SK-N-SH (cell line): ENCODE measurements around the gene REC8.

Experiments used
- ELF1 ChIP-seq: IDR thresholded peaks from 2 replicates; pipeline ENCODE4 v1.4.0; 2012
- EP300 ChIP-seq, 2 experiments: IDR thresholded peaks; 2 replicates each; pipeline versions ENCODE4 v1.4.0 to v1.6.1; 2012; ENCODE audit warnings: borderline replicate concordance in 1 of 2, low read depth in 1 of 2, low read length in 1 of 2
- MXI1 ChIP-seq: IDR thresholded peaks from 2 replicates; pipeline ENCODE4 v1.6.1; 2012; ENCODE audit warnings: mild to moderate bottlenecking, low read depth, low read length, improper control_type of control experiment
- POLR2AphosphoS5 ChIP-seq: IDR thresholded peaks from 2 replicates; pipeline ENCODE4 v1.6.1; 2012; ENCODE audit warnings: low read depth, low read length
- RFX5 ChIP-seq: IDR thresholded peaks from 2 replicates; pipeline ENCODE4 v1.6.1; 2012; ENCODE audit warnings: mild to moderate bottlenecking, improper control_type of control experiment, low read length
- RXRA ChIP-seq: IDR thresholded peaks from 2 replicates; pipeline ENCODE4 v1.4.0; 2012; ENCODE audit warnings: low read depth, mild to moderate bottlenecking, borderline replicate concordance
- TAF1 ChIP-seq: IDR thresholded peaks from 2 replicates; pipeline ENCODE4 v1.6.1; 2012; ENCODE audit warnings: low read depth, mild to moderate bottlenecking, low read length, moderate library complexity, borderline replicate concordance
- TEAD4 ChIP-seq: IDR thresholded peaks from 2 replicates; pipeline ENCODE4 v1.4.0; 2012; ENCODE audit warnings: mild to moderate bottlenecking, borderline replicate concordance; ENCODE audit not compliant: insufficient read depth
- TF ChIP-seq, protein P1 (sequence below): fragments of 150-350 bp; IDR thresholded peaks from 2 replicates; pipeline ENCODE4 v1.6.1; 2016; ENCODE audit warnings: mild to moderate bottlenecking, low read depth, low read length
- TF ChIP-seq, protein P2 (sequence below): fragments of 200-600 bp; sonication (generic); IDR thresholded peaks from 2 replicates; pipeline ENCODE4 v1.6.1; 2017; ENCODE audit warnings: antibody characterized with exemption, mild to moderate bottlenecking, moderate library complexity
- TF ChIP-seq, protein P3 (sequence below): IDR thresholded peaks from 2 replicates; pipeline ENCODE4 v1.4.0; 2012; ENCODE audit warnings: low read depth, borderline replicate concordance
- TF ChIP-seq, protein P4 (sequence below): IDR thresholded peaks from 2 replicates; pipeline ENCODE4 v1.4.0; 2012; ENCODE audit warnings: low read depth
- TF ChIP-seq, protein P5 (sequence below): fragments of 150-350 bp; IDR thresholded peaks from 2 replicates; pipeline ENCODE4 v1.6.1; 2017; ENCODE audit warnings: antibody characterized with exemption, low read length, low read depth, borderline replicate concordance

DNA sequence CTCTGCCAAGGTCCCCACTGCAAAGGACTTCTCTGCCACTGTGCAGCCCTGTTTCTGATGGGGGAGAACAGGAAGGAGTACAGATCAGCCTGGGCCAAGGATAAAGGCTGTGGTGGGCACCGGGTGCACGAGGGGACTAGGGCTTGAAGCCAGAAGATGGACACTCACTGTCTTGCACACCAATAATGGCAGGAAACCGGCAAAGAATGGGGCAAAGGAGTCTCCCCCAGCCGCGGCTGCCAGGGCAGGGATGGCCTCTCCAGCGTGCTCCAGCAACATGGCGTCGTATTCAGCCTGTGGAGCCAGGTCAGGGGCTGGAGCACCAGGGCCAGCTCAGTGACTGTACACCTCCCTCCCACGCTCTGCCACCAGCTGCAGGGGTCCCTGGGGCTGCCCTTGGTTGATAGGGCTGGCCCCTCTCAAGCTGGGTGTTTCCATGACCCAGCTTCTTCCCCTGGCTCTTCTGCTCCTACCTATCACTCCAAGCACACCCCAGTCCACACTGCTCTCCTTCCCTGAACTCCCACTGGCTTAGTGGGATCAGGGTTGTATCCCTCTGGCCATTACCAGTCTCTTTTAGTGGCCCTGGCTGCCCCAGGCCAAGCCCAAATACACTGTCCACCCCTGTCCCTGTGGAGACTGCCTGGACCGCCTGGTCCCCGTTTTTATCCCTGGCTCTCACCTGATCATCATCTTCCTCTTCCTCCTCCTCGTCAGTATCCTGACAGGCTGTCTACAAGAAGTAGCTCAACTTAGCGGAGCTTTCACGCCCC is 10.4 kb downstream of the REC8 start:
- TF ChIP-seq, protein P1, sequence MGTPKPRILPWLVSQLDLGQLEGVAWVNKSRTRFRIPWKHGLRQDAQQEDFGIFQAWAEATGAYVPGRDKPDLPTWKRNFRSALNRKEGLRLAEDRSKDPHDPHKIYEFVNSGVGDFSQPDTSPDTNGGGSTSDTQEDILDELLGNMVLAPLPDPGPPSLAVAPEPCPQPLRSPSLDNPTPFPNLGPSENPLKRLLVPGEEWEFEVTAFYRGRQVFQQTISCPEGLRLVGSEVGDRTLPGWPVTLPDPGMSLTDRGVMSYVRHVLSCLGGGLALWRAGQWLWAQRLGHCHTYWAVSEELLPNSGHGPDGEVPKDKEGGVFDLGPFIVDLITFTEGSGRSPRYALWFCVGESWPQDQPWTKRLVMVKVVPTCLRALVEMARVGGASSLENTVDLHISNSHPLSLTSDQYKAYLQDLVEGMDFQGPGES, result no peak
- TF ChIP-seq, protein P2, sequence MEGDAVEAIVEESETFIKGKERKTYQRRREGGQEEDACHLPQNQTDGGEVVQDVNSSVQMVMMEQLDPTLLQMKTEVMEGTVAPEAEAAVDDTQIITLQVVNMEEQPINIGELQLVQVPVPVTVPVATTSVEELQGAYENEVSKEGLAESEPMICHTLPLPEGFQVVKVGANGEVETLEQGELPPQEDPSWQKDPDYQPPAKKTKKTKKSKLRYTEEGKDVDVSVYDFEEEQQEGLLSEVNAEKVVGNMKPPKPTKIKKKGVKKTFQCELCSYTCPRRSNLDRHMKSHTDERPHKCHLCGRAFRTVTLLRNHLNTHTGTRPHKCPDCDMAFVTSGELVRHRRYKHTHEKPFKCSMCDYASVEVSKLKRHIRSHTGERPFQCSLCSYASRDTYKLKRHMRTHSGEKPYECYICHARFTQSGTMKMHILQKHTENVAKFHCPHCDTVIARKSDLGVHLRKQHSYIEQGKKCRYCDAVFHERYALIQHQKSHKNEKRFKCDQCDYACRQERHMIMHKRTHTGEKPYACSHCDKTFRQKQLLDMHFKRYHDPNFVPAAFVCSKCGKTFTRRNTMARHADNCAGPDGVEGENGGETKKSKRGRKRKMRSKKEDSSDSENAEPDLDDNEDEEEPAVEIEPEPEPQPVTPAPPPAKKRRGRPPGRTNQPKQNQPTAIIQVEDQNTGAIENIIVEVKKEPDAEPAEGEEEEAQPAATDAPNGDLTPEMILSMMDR, result no peak
- TF ChIP-seq, protein P3, sequence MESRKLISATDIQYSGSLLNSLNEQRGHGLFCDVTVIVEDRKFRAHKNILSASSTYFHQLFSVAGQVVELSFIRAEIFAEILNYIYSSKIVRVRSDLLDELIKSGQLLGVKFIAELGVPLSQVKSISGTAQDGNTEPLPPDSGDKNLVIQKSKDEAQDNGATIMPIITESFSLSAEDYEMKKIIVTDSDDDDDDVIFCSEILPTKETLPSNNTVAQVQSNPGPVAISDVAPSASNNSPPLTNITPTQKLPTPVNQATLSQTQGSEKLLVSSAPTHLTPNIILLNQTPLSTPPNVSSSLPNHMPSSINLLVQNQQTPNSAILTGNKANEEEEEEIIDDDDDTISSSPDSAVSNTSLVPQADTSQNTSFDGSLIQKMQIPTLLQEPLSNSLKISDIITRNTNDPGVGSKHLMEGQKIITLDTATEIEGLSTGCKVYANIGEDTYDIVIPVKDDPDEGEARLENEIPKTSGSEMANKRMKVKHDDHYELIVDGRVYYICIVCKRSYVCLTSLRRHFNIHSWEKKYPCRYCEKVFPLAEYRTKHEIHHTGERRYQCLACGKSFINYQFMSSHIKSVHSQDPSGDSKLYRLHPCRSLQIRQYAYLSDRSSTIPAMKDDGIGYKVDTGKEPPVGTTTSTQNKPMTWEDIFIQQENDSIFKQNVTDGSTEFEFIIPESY, result no peak
- TF ChIP-seq ELF1 (no peak), RFX5 (no peak), TEAD4 (no peak), RXRA (no peak), POLR2AphosphoS5 (no peak), TAF1 (no peak), MXI1 (no peak), EP300 (IDR thresholded peaks at IDR 0.05; ENCODE audit: borderline replicate concordance in 1 of 2, low read depth in 1 of 2, low read length in 1 of 2) (no peak)
- TF ChIP-seq, protein P4, sequence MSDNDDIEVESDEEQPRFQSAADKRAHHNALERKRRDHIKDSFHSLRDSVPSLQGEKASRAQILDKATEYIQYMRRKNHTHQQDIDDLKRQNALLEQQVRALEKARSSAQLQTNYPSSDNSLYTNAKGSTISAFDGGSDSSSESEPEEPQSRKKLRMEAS, result no peak
- TF ChIP-seq, protein P5, sequence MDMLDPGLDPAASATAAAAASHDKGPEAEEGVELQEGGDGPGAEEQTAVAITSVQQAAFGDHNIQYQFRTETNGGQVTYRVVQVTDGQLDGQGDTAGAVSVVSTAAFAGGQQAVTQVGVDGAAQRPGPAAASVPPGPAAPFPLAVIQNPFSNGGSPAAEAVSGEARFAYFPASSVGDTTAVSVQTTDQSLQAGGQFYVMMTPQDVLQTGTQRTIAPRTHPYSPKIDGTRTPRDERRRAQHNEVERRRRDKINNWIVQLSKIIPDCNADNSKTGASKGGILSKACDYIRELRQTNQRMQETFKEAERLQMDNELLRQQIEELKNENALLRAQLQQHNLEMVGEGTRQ, result no peak
